KG1 (cell line): ENCODE results near the gene BANF1.

Experiments
- DNase-seq: peaks from one replicate; lab custom pipeline; 2025; lab: John Stamatoyannopoulos, UW

The BANF1 gene

GRCh38 chr11:66001942-66002647, at the start of gene BANF1, which contains the start of gene EIF1AD:
BANF1 (plus strand) TSS chr11:66002503; CDS start chr11:66003251, 748 bp downstream.
EIF1AD (minus strand) TSS chr11:66002157; CDS start chr11:66000389, 1,768 bp downstream.
- peak; percentile 100 for DNase-seq

- DNase-seq, result no peak
These were observed 48.8 kb upstream of the BANF1 start for GRCh38 chr11:65953471-65953870.

- no peak for DNase-seq
These were observed 47.5 kb upstream of the BANF1 start for GRCh38 chr11:65954771-65955170.

GRCh38 chr11:65958291-65958690, 44.0 kb upstream of the BANF1 start:
- DNase-seq, result no peak

- no peak for DNase-seq
These were observed 43.4 kb upstream of the BANF1 start for GRCh38 chr11:65958774-65959420.

GRCh38 chr11:65960824-65961266, 41.5 kb upstream of the BANF1 start:
- DNase-seq, result no peak

GRCh38 chr11:65961267-65962140, 40.8 kb upstream of the BANF1 start, which contains the start of gene SART1:
SART1 (plus strand) TSS chr11:65961734; CDS start chr11:65961781, 47 bp downstream.
- peak; percentile 99 for DNase-seq

GRCh38 chr11:65962141-65962564, 40.1 kb upstream of the BANF1 start:
- DNase-seq, result no peak

GRCh38 chr11:65964906-65965305, 37.4 kb upstream of the BANF1 start:
- DNase-seq, result no peak

- DNase-seq, result no peak
These were observed 36.1 kb upstream of the BANF1 start for GRCh38 chr11:65965986-65966762.

- no peak for DNase-seq
These were observed 34.9 kb upstream of the BANF1 start for GRCh38 chr11:65967329-65967934.

GRCh38 chr11:65968600-65969482, 33.5 kb upstream of the BANF1 start:
- no peak for DNase-seq

GRCh38 chr11:65972116-65972515, 30.2 kb upstream of the BANF1 start:
- no peak for DNase-seq

GRCh38 chr11:65973439-65974110, 28.7 kb upstream of the BANF1 start:
- no peak for DNase-seq

- DNase-seq, result no peak
These were observed 26.5 kb upstream of the BANF1 start for GRCh38 chr11:65975771-65976170.

GRCh38 chr11:65976216-65977176, 25.8 kb upstream of the BANF1 start:
- DNase-seq, result no peak

GRCh38 chr11:65977621-65978390, 24.5 kb upstream of the BANF1 start:
- no peak for DNase-seq
